ENCODE data around the gene PDK3. TPM values are rescaled to one million over a fixed set of nuclear protein-coding genes. Genes with fewer than 3 reads are reported as not detected.

The PDK3 gene
- 24.7 and 27.4 TPM in 2 replicates for total RNA-seq

DNA sequence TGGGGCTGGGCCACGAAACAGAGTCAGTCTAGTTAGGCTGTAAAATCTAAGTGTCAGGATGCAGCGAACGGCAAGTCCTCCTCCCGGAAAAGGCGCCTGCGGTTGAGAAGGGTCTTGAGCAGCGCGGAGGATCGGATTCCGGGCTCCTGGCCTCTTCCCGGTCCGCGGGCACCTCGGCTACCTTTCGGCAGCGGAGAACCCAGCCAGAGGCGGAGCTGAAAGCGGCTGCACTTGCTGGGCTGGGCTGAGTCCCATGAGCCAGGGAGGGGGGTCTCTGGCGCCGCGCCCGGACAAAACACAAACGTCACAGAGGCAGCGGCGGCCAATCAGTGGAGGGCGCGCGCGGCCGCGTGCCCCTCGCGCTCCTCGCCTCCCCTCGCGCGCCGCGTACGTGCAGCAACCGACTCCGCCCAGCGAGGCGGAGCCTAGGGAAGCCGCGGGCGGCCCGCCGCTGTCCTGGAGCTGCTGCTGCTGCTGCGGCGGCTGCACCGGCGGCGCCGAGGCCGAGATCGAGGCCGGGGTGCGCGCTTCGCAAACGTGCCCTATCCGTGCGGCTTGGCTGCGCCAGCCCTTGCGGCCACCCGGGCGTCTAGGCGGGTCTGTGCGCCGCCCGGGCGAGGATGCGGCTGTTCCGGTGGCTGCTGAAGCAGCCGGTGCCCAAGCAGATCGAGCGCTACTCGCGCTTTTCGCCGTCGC is at the start of gene PDK3:
Gene PDK3, plus strand, starts transcription at position 451 of the 696 bp plus-strand sequence. Its CDS starts 170 bp downstream, at position 621.
- intact Hi-C loops (cut with micrococcal nuclease): loop anchor here (1.0 to 5.0 kb wide), 5 partner anchors 14 to 182 kb away; partner anchors contain the start of gene PCYT1B

DNA sequence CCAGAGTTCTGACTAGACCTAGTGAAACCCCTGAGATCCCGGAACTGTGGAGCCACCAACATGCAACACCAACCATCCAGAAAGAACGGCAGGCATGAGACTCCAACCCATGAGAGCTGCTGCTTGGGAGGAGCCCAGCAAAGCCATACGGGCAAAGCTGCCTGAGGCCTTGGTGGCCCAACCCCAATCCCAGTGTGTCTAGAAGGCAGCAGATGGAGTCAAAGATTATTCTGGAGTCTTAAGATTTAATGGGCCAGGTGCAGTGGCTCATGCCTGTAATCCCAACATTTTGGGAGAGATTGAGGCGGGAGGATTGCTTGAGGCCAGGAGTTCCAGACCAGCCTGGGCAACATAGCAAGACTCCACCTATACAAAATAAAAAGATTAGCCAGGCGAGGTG is 49.2 kb upstream of the PDK3 start:
- intact Hi-C loops (cut with micrococcal nuclease): no loop called here

DNA sequence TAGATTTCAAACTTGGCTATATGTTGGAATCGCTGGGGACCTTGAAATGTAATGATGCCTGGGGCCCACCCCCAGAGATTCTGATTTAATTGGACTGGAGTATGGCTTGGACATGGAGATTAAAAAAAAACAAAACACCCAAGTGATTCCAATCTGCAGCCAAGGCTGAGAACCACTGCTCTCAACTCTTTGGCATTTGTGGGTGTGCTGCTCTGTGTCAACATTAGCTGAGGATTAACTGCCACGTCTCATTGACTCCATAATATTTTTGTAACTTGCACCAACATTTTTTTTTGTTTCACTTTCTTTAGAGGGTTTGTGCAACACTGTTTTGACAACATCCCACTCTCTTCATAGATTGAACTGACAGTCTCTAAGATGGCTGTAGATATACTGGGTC is 41.1 kb upstream of the PDK3 start:
- intact Hi-C loops (cut with micrococcal nuclease): no loop called here

DNA sequence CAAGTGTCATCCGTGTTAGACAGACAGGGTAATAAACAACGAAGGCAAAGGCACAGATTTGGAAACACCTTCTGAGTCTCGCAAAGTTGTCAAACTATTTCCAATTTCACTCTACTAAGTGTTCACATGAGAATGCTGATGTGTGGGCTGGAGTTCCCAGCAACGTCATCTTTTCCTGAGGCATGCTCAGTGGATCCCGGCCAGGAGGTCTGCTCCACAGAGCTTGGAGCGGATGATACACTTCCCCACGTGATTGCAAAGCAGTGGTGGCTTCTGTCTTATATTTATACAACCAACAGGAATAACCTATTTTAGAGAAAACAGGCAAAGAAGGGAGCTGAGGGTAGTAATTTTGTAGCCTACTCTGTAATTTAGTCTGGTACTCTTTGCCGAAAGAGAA is 40.1 kb upstream of the PDK3 start:
- intact Hi-C loops (cut with micrococcal nuclease): no loop called here

DNA sequence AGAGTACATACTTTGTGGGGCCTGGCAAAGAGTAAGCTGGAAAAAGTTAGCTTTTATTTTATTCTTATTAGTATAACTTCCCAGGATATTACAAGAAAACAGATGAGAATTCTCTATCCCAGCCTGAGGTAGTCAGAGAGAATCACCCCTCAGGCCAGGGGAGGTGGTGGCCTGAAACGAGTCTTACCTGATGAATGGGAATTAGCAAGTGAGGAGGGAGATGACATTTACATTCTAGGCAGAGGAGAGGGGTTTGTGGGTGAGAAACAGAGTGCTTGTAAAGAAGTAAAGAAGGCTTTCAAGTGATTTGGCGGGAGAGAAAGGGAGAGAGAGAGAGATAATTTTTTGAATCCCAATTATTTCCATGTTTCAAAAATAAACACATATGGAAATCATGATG is 39.3 kb upstream of the PDK3 start:
- intact Hi-C loops (cut with micrococcal nuclease): loop anchor here (1.0 to 2.0 kb wide), 2 partner anchors 54 to 73 kb away; no protein-coding TSS in a partner anchor

DNA sequence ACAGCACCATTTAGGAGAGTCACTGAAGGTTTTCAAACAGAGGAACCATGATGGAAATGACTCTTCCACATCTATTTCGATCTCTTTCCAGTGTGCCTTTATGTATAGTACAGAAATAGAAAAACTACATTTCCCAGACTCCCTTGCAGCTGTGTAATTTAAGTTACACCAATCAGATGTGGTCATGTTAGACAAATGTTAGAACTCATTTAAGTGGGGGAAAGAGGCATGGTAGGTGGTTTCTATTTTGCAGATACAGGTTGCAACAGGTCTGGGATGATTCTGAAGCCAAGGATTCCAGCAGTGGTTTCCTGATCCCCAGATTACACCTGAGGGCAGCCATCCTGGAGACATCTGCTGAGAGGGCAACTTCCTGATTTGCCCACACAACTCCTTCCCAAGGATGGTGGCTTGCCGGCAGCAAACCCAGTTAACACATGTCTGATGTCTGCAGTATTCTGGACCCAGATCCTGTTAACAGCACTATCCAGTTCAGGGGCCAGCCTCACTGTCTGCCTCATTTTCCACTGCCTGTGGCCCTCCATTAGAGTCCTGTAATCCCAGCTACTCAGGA is 38.7 kb upstream of the PDK3 start:
- intact Hi-C loops (cut with micrococcal nuclease): loop anchor here (1.0 to 2.0 kb wide), 2 partner anchors 54 to 72 kb away; no protein-coding TSS in a partner anchor

DNA sequence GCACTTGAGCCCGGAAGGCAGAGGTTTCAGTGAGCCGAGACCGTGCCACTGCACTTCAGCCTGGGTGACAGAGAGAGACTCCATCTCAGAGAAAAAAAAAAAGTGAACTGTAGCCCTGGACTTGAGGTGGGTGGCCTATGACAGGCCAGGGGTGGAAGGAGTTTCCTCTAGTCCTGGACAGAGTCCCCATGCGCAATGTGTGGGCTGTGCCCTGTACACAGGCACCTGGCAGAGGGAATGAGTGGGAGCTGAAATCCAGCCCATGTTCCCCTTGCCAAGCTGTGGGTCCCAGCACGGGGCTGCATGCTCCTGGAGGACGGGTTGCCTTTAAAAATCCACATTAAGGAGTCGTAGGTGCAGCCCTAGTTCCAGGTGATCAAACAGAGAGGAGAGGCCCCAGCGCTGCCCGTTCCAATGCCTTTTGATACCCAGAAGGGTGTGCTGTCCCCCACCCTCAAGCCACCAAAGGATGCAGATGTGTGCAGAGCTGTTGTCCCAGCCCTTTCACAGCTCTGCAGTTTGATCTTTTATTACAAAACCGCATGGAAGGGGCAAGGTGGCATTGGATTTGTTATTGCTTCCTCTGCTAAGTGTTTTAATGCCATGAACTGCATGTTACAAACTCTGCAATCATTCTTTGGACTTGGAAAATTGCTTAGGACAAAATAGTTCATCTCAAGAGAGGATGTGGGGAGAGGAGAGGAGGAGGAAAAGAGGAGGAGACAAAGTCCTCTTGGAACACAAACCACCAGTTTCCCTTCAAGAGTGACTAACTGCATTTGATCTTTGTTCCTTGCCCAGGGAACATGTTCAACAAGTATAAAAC is 38.0 kb upstream of the PDK3 start:
- intact Hi-C loops (cut with micrococcal nuclease): loop anchor here (1.0 to 2.0 kb wide), 2 partner anchors 53 to 72 kb away; no protein-coding TSS in a partner anchor

DNA sequence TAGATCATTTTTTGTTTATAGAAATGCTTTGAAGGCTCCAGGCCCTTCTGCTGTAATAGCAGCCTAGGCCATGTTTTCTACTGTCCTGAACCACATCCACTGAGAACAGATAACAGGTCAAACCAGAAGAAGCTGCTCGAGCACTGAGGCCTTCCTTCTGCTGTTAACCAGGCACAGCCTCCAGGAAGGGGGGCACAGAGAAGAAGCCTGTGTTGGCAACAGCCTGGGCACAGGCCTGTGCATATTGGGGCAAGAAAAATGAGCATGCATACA is 37.4 kb upstream of the PDK3 start:
- intact Hi-C loops (cut with micrococcal nuclease): loop anchor here (2.0 kb wide), 1 partner anchor 71 kb away; no protein-coding TSS in a partner anchor

DNA sequence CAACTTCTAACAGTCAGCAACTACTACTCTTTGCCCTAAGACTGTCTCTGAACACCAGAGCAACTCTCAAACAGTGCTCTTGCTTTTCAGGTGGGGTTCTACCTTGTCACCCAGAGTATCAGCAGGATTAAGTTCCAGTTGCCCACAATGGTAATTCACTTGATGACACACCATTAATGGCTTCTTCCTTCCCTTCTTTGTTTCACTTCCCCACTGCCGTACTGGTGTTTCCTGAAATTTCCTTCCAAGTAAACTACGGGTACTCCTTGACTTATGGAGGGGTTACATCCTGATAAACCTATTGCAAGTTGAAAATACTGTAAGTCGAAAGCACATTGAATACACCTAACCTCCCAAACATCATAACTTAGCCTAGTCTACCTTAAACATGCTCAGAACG is 36.6 kb upstream of the PDK3 start:
- intact Hi-C loops (cut with micrococcal nuclease): no loop called here

DNA sequence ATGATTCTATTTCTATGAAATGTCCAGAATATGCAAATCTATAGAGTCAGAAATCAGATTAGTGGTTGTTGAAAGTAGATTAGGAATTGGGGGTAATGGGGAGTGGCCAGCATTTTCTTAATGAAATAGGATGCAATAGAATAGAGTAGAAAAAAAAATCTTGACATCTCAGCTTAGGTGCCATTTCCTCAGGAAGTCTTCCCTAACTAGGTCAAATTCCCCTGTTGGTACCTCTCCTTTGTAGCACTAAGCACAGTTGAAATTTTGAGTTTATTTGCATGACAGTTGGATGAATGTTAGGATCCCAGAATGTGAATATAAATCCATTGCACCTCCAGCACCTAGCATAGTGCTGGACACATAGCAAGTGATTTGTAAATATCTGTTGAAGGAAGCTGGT is 30.0 kb upstream of the PDK3 start:
- intact Hi-C loops (cut with micrococcal nuclease): no loop called here

DNA sequence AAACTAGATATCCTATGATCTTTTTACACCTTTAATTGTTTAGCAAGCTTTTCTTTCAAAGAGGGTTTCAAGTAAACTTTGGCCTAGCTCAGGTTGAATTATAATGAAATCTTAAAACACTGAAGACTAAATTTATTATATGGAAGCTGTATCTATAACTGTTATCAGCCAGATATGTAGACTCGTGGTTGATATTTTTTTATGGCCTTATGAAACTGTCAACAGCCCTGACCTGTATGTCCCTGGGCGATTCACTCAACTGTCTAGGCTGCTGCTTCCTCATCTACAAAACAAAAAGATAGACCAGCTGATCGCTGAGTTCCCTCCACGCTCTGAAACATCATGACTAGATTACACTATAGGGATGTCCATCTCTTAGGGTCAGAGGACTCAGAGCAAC is 21.2 kb upstream of the PDK3 start:
- intact Hi-C loops (cut with micrococcal nuclease): no loop called here

DNA sequence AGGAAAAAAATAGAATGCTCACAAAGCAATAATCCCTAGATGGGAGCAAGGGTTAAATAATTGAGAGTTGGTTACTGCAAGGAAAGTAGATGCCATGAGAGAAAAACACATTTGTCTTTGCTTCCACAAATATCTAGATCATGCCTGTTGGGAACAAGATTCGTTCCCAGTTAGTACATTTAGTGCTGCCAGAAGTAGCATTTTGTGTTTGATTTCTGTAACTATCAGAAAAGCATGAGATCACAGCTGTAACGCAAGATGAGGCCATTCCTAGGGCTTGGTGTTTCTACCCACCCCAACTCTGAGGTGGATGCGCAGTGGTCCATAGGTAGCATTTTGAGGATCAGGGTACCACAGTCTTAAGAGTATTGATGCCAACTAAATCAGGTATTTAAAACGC is 20.4 kb upstream of the PDK3 start:
- intact Hi-C loops (cut with micrococcal nuclease): no loop called here

DNA sequence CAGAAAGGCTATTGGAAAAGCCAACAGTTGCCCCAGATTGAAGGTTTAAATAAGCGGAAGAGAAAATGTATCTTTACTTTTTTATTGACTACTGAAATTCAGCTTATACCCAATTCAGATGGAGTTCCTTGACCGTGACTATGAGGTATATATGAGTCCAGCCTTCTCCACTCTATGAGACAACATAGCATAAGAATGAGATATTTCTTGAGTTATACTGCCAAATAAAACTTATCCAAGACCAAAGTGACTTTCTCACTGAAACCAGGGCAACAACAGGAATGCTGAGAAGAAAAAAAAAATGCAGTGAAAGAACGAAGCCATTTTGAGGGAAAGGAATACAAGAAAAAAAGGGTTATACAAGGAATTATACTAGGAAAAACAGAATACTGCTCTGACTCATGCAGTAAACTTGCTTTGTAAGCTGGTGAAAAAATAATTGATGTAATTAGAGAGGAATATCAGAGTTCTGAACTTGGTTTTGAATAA is 16.3 kb upstream of the PDK3 start:
- intact Hi-C loops (cut with micrococcal nuclease): no loop called here

DNA sequence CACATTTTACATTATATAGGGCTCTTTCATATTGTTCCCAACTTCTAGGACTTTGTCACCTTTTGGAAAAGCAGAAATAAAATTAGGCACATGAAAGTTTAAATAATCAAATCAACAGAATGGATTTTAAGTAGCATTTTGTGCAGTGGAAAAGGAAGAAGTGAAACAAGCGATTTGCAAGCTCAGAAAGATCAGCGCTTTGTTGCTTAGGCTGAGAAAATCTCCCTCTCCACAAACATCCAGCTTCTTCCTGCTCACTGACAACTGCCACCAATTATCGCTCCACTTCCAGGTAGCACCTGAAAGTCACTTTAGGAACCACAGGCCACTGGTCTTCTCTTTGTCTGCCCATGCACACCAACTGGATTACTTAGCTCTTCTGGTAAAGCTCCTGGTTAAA is 2.0 kb upstream of the PDK3 start:
- intact Hi-C loops (cut with micrococcal nuclease): no loop called here

DNA sequence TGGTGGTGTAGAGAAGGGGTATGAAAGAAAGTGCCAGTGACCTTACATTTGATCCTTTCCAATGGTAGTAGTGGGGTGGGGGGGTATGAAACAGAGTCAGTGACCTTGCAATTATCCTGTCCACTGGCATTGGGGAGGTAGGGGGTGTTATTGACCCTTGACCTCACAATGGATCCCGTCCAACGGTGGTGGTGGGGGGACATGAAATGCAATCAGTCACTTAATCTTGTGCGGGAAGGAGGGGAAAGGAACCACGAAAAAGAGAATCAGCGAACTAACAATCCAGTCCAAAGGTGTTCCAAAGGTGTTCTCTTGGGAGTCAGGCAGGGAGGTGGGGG is 619 bp upstream of the PDK3 start:
- intact Hi-C loops (cut with micrococcal nuclease): no loop called here

DNA sequence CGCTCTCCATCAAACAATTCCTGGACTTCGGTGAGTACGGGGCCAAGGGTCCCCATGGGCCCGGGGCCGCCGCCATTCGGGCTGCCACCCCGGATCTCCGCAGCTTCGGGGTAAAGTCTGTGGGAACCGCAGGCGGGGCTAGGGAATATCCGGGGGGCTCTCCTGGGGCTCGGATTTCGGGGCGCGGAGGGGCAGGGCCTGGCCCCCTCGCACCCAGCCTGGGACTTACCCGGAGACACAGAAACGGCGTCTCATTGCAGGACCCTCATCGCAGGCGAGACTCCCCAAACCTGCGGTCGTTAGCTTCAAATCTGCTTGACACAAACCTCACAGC is 413 bp downstream of the PDK3 start:
- intact Hi-C loops (cut with micrococcal nuclease): loop anchor here (1.0 to 5.0 kb wide), 5 partner anchors 14 to 182 kb away; partner anchors contain the start of gene PCYT1B

DNA sequence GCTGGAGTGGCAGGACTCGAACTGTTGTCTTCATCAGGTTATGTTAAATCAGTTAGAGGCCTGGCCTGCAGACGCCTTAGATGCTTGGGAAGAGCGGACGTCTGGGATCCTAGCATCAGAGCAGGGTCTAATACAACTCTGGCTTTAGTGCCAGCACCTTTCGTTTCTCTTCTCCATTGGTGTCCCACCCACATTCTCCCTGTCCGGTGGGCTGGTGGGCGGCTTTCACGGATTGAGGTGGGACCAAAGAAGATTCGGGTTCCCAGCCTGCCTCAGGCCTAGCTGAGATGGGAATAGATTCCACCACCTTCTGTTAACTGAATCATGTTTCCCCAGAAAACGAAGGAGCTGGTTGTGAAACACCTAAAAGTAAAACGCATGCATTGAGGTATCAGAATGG is 939 bp downstream of the PDK3 start:
- intact Hi-C loops (cut with micrococcal nuclease): loop anchor here (5.0 kb wide), 2 partner anchors 46 to 181 kb away; partner anchors contain the start of gene PCYT1B

DNA sequence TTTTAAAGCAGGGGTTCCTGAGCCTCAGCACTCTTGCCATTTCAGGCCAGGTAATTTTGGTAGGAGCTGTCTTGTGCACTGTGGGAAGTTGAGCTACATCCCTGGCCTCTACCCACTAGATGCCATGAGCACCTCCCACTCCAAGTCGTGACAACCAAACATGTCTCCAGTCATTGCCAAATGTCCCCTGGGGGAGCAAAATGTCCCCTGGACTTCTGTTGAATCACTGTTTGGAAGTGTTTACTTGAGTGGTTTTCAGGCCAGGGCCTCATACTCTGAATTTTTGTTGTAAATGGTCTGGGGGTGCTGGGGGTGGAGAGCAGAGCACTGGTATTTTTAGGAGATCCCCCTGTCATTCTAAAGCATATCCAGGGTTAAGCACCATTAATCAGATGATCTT is 3.2 kb downstream of the PDK3 start:
- intact Hi-C loops (cut with micrococcal nuclease): loop anchor here (5.0 kb wide), 2 partner anchors 44 to 179 kb away; partner anchors contain the start of gene PCYT1B

DNA sequence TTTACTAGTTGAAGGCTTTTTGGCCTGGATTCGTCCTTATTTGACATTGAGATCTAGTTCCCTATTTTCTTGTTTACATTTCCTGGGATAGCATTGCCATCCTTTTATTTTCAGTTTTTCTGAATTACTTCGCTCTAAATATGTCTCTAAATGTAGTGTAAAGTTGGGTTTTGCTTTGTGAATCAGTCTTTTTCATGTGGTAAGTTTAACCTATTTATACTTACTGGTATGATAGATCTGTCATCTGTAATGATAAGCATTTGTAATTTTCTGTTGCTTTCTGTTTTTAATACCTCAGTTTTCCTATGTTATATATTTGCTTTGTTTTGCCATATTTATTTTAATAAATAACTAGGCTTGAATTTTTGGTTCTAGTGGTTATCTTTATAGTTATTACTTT is 6.7 kb downstream of the PDK3 start:
- intact Hi-C loops (cut with micrococcal nuclease): loop anchor here (1.0 to 10.0 kb wide), 2 partner anchors 8 to 807 kb away; partner anchors contain the start of gene PRDX4

DNA sequence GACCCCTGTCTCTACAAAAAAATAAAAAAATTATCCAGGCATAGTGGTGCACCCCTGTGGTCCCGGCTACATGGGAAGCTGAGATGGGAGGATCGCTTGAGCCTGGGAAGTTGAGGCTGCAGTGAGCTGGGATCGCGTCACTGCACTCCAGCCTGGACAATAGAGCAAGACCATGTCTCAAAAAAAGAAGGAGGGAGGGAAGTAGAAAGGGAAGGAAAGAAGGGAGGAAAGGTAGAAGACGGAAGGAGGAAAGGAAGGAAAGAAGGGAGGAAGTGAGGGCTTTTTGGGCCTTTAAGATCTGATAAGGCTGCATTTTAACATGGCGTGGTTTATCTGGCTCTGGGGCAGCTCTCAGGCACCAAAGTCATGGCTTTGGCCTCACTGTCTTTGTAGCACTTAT is 10.4 kb downstream of the PDK3 start:
- intact Hi-C loops (cut with micrococcal nuclease): loop anchor here (5.0 to 10.0 kb wide), 2 partner anchors 523 to 811 kb away; partner anchors contain the start of gene PRDX4

DNA sequence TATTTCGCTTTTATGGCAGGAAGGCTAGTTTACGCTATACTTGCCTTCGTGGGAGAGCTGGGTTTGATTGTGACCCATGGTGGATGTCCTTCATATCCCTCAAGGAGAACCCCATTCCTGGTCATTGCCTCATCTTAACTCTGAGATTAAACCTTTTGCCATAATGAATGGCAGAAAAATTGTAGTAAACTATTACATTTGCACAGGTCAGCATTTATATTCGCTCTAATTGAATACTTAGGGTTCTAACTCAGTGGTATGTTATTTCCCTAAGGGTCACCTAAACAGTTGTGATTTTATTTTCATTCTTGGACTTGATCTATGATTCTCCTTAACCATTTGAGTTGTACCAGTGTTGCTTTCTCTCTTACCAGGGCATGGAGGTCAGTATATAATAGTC is 13.4 kb downstream of the PDK3 start:
- intact Hi-C loops (cut with micrococcal nuclease): loop anchor here (5.0 to 10.0 kb wide), 2 partner anchors 526 to 814 kb away; partner anchors contain the start of gene PRDX4

DNA sequence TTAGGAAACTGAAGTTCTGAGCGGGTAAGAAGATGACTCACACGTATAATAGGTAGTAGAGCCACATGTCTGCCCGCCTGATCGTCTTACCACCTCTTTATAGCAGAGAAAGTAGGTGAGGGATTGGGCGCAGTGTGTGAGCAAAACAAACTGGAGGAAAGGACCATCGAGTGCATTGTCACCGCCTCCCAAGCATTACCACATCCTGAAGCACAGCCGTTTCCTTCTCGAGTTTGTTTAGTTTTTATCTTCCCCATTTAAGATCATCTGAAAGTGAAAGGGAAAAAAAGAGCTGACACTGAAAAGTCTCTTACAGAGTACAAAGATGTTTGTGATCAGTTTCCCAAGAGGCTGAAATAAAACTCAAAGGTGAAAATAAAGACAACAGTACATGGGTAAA is 14.8 kb downstream of the PDK3 start:
- intact Hi-C loops (cut with micrococcal nuclease): loop anchor here (1.0 to 10.0 kb wide), 12 partner anchors 9 to 815 kb away; partner anchors contain the start of genes EIF2S3, PDK3, PRDX4 and SAT1

Data from T-helper 1 cell treated with Interleukin-12 subunit alpha and Interleukin-12 subunit beta and Interleukin-4 antibody, amounts not matched to agents 30 ng/mL and 1 ng/mL, for 36 hours (primary cell).